GM19324 (cell line): ENCODE measurements around the gene RIN2.

Source experiments
- ATAC-seq: cut with Tn5 transposase; IDR thresholded peaks from one replicate; pipeline ENCODE4 v1.9.1; 2021; ENCODE audit warnings: mild to moderate bottlenecking, moderate library complexity; ENCODE audit not compliant: unreplicated experiment, low FRiP score

RIN2 gene

GRCh38 chr20:19758133-19758500 is at the start of gene RIN2:
TSS of gene RIN2 (plus strand) at chr20:19758258. CDS start at chr20:19889602, 131,344 bp downstream.
- ATAC-seq, result no peak

- no peak for ATAC-seq
These were observed 48.3 kb upstream of the RIN2 start for GRCh38 chr20:19709635-19710335.

GRCh38 chr20:19710336-19711120 is 47.5 kb upstream of the RIN2 start:
- ATAC-seq, result no peak

- ATAC-seq, result no peak
These were observed 46.9 kb upstream of the RIN2 start for GRCh38 chr20:19711126-19711525.

GRCh38 chr20:19712721-19713260 is 45.3 kb upstream of the RIN2 start:
- ATAC-seq, result no peak

- ATAC-seq, result no peak
These were observed 44.1 kb upstream of the RIN2 start for GRCh38 chr20:19713822-19714578.

GRCh38 chr20:19714579-19714840 is 43.5 kb upstream of the RIN2 start:
- no peak for ATAC-seq

GRCh38 chr20:19715986-19716385 is 42.1 kb upstream of the RIN2 start:
- no peak for ATAC-seq

- ATAC-seq, result no peak
These were observed 39.2 kb upstream of the RIN2 start for GRCh38 chr20:19718880-19719279.

GRCh38 chr20:19720991-19721390 is 37.1 kb upstream of the RIN2 start:
- ATAC-seq, result no peak

- no peak for ATAC-seq
These were observed 35.0 kb upstream of the RIN2 start for GRCh38 chr20:19723051-19723450.

GRCh38 chr20:19723813-19724430 is 34.1 kb upstream of the RIN2 start:
- ATAC-seq, result no peak

GRCh38 chr20:19725373-19725772 is 32.7 kb upstream of the RIN2 start:
- ATAC-seq, result no peak

GRCh38 chr20:19725814-19726525 is 32.1 kb upstream of the RIN2 start:
- no peak for ATAC-seq

GRCh38 chr20:19727251-19727847 is 30.7 kb upstream of the RIN2 start:
- no peak for ATAC-seq

- no peak for ATAC-seq
These were observed 28.4 kb upstream of the RIN2 start for GRCh38 chr20:19729672-19730071.

- no peak for ATAC-seq
These were observed 27.4 kb upstream of the RIN2 start for GRCh38 chr20:19730706-19731105.

- no peak for ATAC-seq
These were observed 23.2 kb upstream of the RIN2 start for GRCh38 chr20:19734811-19735210.

- ATAC-seq, result no peak
These were observed 22.6 kb upstream of the RIN2 start for GRCh38 chr20:19735446-19735845.

GRCh38 chr20:19737025-19737424 is 21.0 kb upstream of the RIN2 start:
- no peak for ATAC-seq
